IMR-90 (cell line): Measurements from ENCODE around the gene TPM4. TPM values are rescaled to one million over a fixed set of nuclear protein-coding genes. Genes with fewer than 3 reads are reported as not detected.

Experiments used
- ATAC-seq: fragments of 200-7000 bp; cut with Tn5 transposase; 2 replicates; pipeline ENCODE4 v1.9.1; 2020; ENCODE audit warnings: low read depth, mild to moderate bottlenecking, moderate library complexity
- BruUV-seq: library from RNA; stranded (reverse); fragments of 400-500 nt; replicated peaks from 2 replicates; lab custom pipeline; 2021; lab: Mats Ljungman, UMichigan
- CTCF ChIA-PET: fragments of 300-600 bp; formaldehyde crosslinking; extraction: SDS; loops from one replicate; lab custom pipeline; 2021; ENCODE audit warnings: antibody characterized with exemption; lab: Yijun Ruan, JAX
- POLR2A ChIA-PET: fragments of 300-600 bp; sonication (Branson Sonifier 250); formaldehyde crosslinking; loops from one replicate; lab custom pipeline; 2022; ENCODE audit warnings: antibody characterized with exemption; ENCODE audit not compliant: unreplicated experiment; lab: Charles Lee
- DNase-seq: peaks from one replicate; pipeline ENCODE4 v3.0.0; 2013
- H2AFZ ChIP-seq: replicated peaks from 2 replicates; pipeline ENCODE3; 2013; ENCODE audit warnings: low read length, mild to moderate bottlenecking; ENCODE audit not compliant: poor library complexity
- H2AK5ac ChIP-seq: 2 replicates; pipeline ENCODE4 v1.6.1; 2013; ENCODE audit warnings: low read depth, low read length, inconsistent platforms
- H2AK9ac ChIP-seq: replicated peaks from 2 replicates; pipeline ENCODE3; 2013; ENCODE audit warnings: mild to moderate bottlenecking, low read depth, low read length, moderate library complexity; ENCODE audit not compliant: poor library complexity
- H2BK120ac ChIP-seq: 2 replicates; pipeline ENCODE4 v1.6.1; 2013; ENCODE audit warnings: low read depth, low read length, inconsistent platforms
- H2BK15ac ChIP-seq: 3 replicates; pipeline ENCODE4 v1.6.1; 2013; ENCODE audit warnings: low read depth, low read length, inconsistent platforms
- H2BK20ac ChIP-seq: 2 replicates; pipeline ENCODE4 v1.6.1; 2013; ENCODE audit warnings: low read depth, mild to moderate bottlenecking, inconsistent platforms, low read length, moderate library complexity
- H2BK5ac ChIP-seq: 2 replicates; pipeline ENCODE4 v1.6.1; 2013; ENCODE audit warnings: mild to moderate bottlenecking, low read depth, low read length, inconsistent platforms; ENCODE audit not compliant: poor library complexity, severe bottlenecking
- H3K14ac ChIP-seq: replicated peaks from 2 replicates; pipeline ENCODE4 v1.6.1; 2013; ENCODE audit warnings: low read depth, low read length, inconsistent platforms
- H3K18ac ChIP-seq: 2 replicates; pipeline ENCODE4 v1.6.1; 2013; ENCODE audit warnings: low read depth, low read length, control low read depth
- H3K23ac ChIP-seq: 2 replicates; pipeline ENCODE4 v1.6.1; 2013; ENCODE audit warnings: low read depth, low read length, inconsistent platforms
- H3K27ac ChIP-seq: 2 replicates; pipeline ENCODE4 v1.5.1; 2013; ENCODE audit warnings: mild to moderate bottlenecking, control low read depth, low read length; ENCODE audit not compliant: insufficient read depth
- H3K27me3 ChIP-seq: 2 replicates; pipeline ENCODE4 v1.6.1; 2013; ENCODE audit warnings: low read length; ENCODE audit not compliant: control insufficient read depth, insufficient read depth
- H3K36me3 ChIP-seq: 2 replicates; pipeline ENCODE4 v1.6.1; 2013; ENCODE audit warnings: low read length, mixed read lengths; ENCODE audit not compliant: control insufficient read depth, insufficient read depth
- H3K4ac ChIP-seq: 2 replicates; pipeline ENCODE4 v1.6.1; 2013; ENCODE audit warnings: low read depth, low read length, inconsistent platforms
- H3K4me1 ChIP-seq: 2 replicates; pipeline ENCODE4 v1.6.1; 2013; ENCODE audit warnings: low read length, mixed read lengths; ENCODE audit not compliant: control insufficient read depth, insufficient read depth
- H3K4me2 ChIP-seq: 2 replicates; pipeline ENCODE4 v1.6.1; 2013; ENCODE audit warnings: low read depth, mild to moderate bottlenecking, control low read depth, low read length, moderate library complexity
- H3K4me3 ChIP-seq: 2 replicates; pipeline ENCODE4 v1.5.1; 2013; ENCODE audit warnings: low read depth, mild to moderate bottlenecking, control low read depth, low read length, moderate library complexity; ENCODE audit not compliant: insufficient read depth
- H3K56ac ChIP-seq: 2 replicates; pipeline ENCODE4 v1.6.1; 2013; ENCODE audit warnings: low read length, inconsistent platforms; ENCODE audit not compliant: insufficient read depth; ENCODE audit errors: extremely low read depth
- H3K79me1 ChIP-seq, 2 experiments: 2 replicates each; pipeline ENCODE4 v1.6.1; 2013; ENCODE audit warnings: low read length in 2 of 2, inconsistent platforms in 1 of 2, low read depth in 1 of 2
- H3K9ac ChIP-seq: 2 replicates; pipeline ENCODE4 v1.6.1; 2013; ENCODE audit warnings: low read depth, low read length, control low read depth
- H3K9me1 ChIP-seq: 2 replicates; pipeline ENCODE4 v1.6.1; 2013; ENCODE audit warnings: low read length, inconsistent platforms; ENCODE audit not compliant: insufficient read depth
- H3K9me3 ChIP-seq: 2 replicates; pipeline ENCODE4 v1.6.1; 2013; ENCODE audit warnings: low read length; ENCODE audit not compliant: control insufficient read depth, insufficient read depth
- H4K20me1 ChIP-seq: 2 replicates; pipeline ENCODE4 v1.6.1; 2013; ENCODE audit warnings: low read length, inconsistent platforms; ENCODE audit not compliant: insufficient read depth
- H4K5ac ChIP-seq: 2 replicates; pipeline ENCODE4 v1.6.1; 2013; ENCODE audit warnings: mild to moderate bottlenecking, low read depth, low read length, control low read depth
- H4K8ac ChIP-seq, 2 experiments: 2 replicates each; pipeline ENCODE4 v1.6.1; 2013; ENCODE audit warnings: low read depth in 2 of 2, low read length in 2 of 2, control low read depth in 1 of 2, inconsistent platforms in 1 of 2
- H4K91ac ChIP-seq: 2 replicates; pipeline ENCODE4 v1.6.1; 2013; ENCODE audit warnings: low read depth, low read length, inconsistent platforms; ENCODE audit not compliant: insufficient read depth
- MAFK ChIP-seq: IDR thresholded peaks from 2 replicates; pipeline ENCODE4 v1.6.1; 2012; ENCODE audit warnings: low read depth, low read length, improper control_type of control experiment
- MAZ ChIP-seq: IDR thresholded peaks from 2 replicates; pipeline ENCODE4 v1.6.1; 2012; ENCODE audit warnings: low read depth, mild to moderate bottlenecking, low read length, improper control_type of control experiment, moderate library complexity, borderline replicate concordance
- MXI1 ChIP-seq: IDR thresholded peaks from 2 replicates; pipeline ENCODE4 v1.6.1; 2012; ENCODE audit warnings: low read depth, mild to moderate bottlenecking, low read length, moderate library complexity, borderline replicate concordance
- POLR2A ChIP-seq: IDR thresholded peaks from 2 replicates; pipeline ENCODE4 v1.6.1; 2012; ENCODE audit warnings: mild to moderate bottlenecking, low read depth, low read length
- RCOR1 ChIP-seq: IDR thresholded peaks from 2 replicates; pipeline ENCODE4 v1.6.1; 2012; ENCODE audit warnings: mild to moderate bottlenecking, low read length, improper control_type of control experiment; ENCODE audit not compliant: insufficient replicate concordance
- WGBS, 2 experiments: methylation state at CpG; one replicate each; pipeline versions ENCODE4 v1.1.5 to v1.1.7; 2013; ENCODE audit warnings: missing lambda C conversion rate in 2 of 2; ENCODE audit not compliant: insufficient read length in 1 of 2; ENCODE audit errors: extremely low coverage in 2 of 2; 5-methylcytosine and 5-hydroxymethylcytosine counted together
- dilution Hi-C: fragments of 300-500 bp; cut with HindIII; formaldehyde crosslinking; loops from one replicate; pipeline ENCODE4 v1.14.3; 2018; ENCODE audit warnings: low sequenced_read_pairs; ENCODE audit not compliant: unreplicated experiment
- in situ Hi-C: fragments of 300-500 bp; cut with MboI; formaldehyde crosslinking; loops from 3 replicates; pipeline ENCODE4 v1.14.3; 2019; ENCODE audit warnings: low sequenced_read_pairs, inconsistent platforms, mixed read lengths
- intact Hi-C: fragments of 100-400 bp; cut with micrococcal nuclease; formaldehyde crosslinking; loops from 2 replicates; pipeline ENCODE4 v1.10.0; 2022
- polyA plus RNA-seq, 3 experiments: library from polyadenylated mRNA; depleted of rRNA; stranded (reverse); fragments of >200 nt; gene quantifications; 2 replicates each; pipeline ENCODE4 v1.2.3, GENCODE V29; 2012; ENCODE audit warnings: low replicate concordance in 1 of 3
- total RNA-seq: library from RNA; depleted of rRNA; stranded (reverse); fragments of >200 nt; gene quantifications from 2 replicates; pipeline ENCODE4 v1.2.3, GENCODE V29; 2012
- TF ChIP-seq, protein P1 (sequence below): conservative IDR thresholded peaks from 2 replicates; pipeline ENCODE4 v1.5.1; 2012; ENCODE audit warnings: mild to moderate bottlenecking, low read depth, low read length, improper control_type of control experiment

The TPM4 gene
- total and polyA plus RNA-seq, 2 of the 4 experiments (the other 2 are of a cell fraction): 1,075 to 1,160 TPM

DNA sequence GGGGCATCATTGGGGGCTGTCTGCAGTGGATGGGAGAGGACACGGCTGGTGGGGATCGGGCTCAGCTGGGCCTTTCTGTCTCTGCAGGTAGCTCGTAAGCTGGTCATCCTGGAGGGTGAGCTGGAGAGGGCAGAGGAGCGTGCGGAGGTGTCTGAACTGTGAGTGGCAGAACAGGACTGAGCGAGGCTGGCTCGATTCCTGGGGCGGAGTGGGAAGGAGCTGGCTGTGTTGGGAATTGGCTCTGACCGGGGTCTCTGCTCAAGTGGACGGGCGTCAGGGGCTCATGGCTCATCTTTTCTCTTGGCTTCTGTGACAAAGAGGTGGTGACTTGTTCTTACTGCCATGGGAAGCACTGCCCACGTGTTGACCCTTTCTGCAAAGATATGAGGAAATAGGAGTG is 11.6 kb downstream of the TPM4 start:
- no peak overlapping the region for H3K9ac ChIP-seq
- H3K79me1 ChIP-seq: peaks cover 44 to 92% of the 10 kb centered on the region in 2 experiments
- no peak overlapping the region for H2AFZ ChIP-seq
- no TSS peak for BruUV-seq
- CTCF ChIA-PET: interaction anchor here (1.4 kb wide), 1 partner anchor 9 kb away, joined by 4 read pairs; no protein-coding TSS in a partner anchor
- no peak overlapping the region for H3K18ac ChIP-seq
- no peak overlapping the region; the same call in 1 of the 2 replicates for H3K14ac ChIP-seq
- H3K4me1 ChIP-seq: peaks cover 12% of the 10 kb centered on the region
- H3K36me3 ChIP-seq: peaks cover 94% of the 10 kb centered on the region
- peaks cover 10% of the 10 kb centered on the region for H3K9me1 ChIP-seq
- H3K4me3 ChIP-seq: no peak overlapping the region
- no peak overlapping the region for H3K56ac ChIP-seq
- peak overlapping the region; percentile 33; the same call in 1 of the 2 replicates for H3K23ac ChIP-seq
- H4K8ac ChIP-seq: no peak overlapping the region
- intact Hi-C loops: no loop called here
- POLR2A ChIA-PET: no interaction called here
- no peaks in the 10 kb centered on the region for H3K27me3 ChIP-seq
- 53% methylated on average over 3 of the region's 12 CpGs; no CpG with 5 or more reads in 1 of the 2 experiments for WGBS, 2 experiments
- H3K4ac ChIP-seq: no peak overlapping the region; the same call in 1 of the 2 replicates
- no peak overlapping the region for H4K5ac ChIP-seq
- no peak overlapping the region for H2BK15ac ChIP-seq
- H3K9me3 ChIP-seq: no peaks in the 10 kb centered on the region
- no peak for DNase-seq
- peaks cover 100% of the 10 kb centered on the region for H4K20me1 ChIP-seq
- H2AK5ac ChIP-seq: no peak overlapping the region
- no peak overlapping the region for H2BK20ac ChIP-seq
- no peak for ATAC-seq
- in situ Hi-C loops: no loop called here
- H2BK120ac ChIP-seq: no peak overlapping the region
- no peak overlapping the region for H2BK5ac ChIP-seq
- H3K4me2 ChIP-seq: no peak overlapping the region
- H3K27ac ChIP-seq: no peak overlapping the region
- dilution Hi-C loops: no loop called here
- no peak overlapping the region for H4K91ac ChIP-seq
- TF ChIP-seq RCOR1 (no peak), POLR2A (no peak), MAZ (no peak), MAFK (no peak), MXI1 (no peak)
- TF ChIP-seq, protein P1, sequence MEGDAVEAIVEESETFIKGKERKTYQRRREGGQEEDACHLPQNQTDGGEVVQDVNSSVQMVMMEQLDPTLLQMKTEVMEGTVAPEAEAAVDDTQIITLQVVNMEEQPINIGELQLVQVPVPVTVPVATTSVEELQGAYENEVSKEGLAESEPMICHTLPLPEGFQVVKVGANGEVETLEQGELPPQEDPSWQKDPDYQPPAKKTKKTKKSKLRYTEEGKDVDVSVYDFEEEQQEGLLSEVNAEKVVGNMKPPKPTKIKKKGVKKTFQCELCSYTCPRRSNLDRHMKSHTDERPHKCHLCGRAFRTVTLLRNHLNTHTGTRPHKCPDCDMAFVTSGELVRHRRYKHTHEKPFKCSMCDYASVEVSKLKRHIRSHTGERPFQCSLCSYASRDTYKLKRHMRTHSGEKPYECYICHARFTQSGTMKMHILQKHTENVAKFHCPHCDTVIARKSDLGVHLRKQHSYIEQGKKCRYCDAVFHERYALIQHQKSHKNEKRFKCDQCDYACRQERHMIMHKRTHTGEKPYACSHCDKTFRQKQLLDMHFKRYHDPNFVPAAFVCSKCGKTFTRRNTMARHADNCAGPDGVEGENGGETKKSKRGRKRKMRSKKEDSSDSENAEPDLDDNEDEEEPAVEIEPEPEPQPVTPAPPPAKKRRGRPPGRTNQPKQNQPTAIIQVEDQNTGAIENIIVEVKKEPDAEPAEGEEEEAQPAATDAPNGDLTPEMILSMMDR: no peak
- H2AK9ac ChIP-seq: peak overlapping the region; percentile 23
